ENCODE data around the gene TRIM44.

GRCh38 chr11:35848616-35849015 is 186.0 kb downstream of the TRIM44 start:
- TF ChIP-seq CTCF (conservative IDR thresholded peaks at IDR 0.05; ENCODE audit: low read depth, low read length), result no peak
- no peak for TF ChIP-seq EZH2 (IDR thresholded peaks at IDR 0.05; ENCODE audit: borderline replicate concordance, low read depth, low read length, poor library complexity, severe bottlenecking)
